Naive thymus-derived CD4-positive, alpha-beta T cell (primary cell): ENCODE results near the gene ZNF280D. TPM values are rescaled to one million over a fixed set of nuclear protein-coding genes. Genes with fewer than 3 reads are reported as not detected.

ENCODE experiments used
- ATAC-seq: fragments of 150-1000 bp; cut with Tn5 transposase; 2 replicates; pipeline ENCODE4 v1.10.0; 2021; ENCODE audit warnings: mild to moderate bottlenecking, moderate library complexity
- CTCF ChIA-PET: fragments of 350-600 bp; sonication (Branson Sonifier 250); formaldehyde crosslinking; loops from one replicate; lab custom pipeline; 2021; ENCODE audit warnings: antibody characterized with exemption; lab: Charles Lee
- POLR2A ChIA-PET: fragments of 350-600 bp; sonication (Branson Sonifier 250); formaldehyde crosslinking; loops from one replicate; lab custom pipeline; 2021; ENCODE audit warnings: antibody characterized with exemption, inconsistent platforms; lab: Charles Lee
- DNase-seq, 9 donors: peaks; one replicate each; pipeline versions ENCODE4 v3.0.0 to v3.0.0-alpha.2; 2020 to 2022; ENCODE audit warnings: mixed read lengths in 1 of 9
- H3K27ac ChIP-seq: one replicate; pipeline ENCODE4 v1.7.0; 2013; ENCODE audit warnings: mild to moderate bottlenecking, low read depth, low read length, moderate library complexity
- H3K27me3 ChIP-seq, 2 donors: one replicate each; pipeline ENCODE4 v1.7.0; 2013; ENCODE audit warnings: low read length in 2 of 2, mild to moderate bottlenecking in 2 of 2, moderate library complexity in 2 of 2; ENCODE audit not compliant: control insufficient read depth in 2 of 2, insufficient read depth in 2 of 2
- H3K36me3 ChIP-seq, 3 experiments: 1 replicate in 2 of 3; 2 replicates in 1 of 3; pipeline ENCODE4 v1.7.0; 2013; ENCODE audit warnings: low read length in 3 of 3, mild to moderate bottlenecking in 3 of 3, moderate library complexity in 1 of 3; ENCODE audit not compliant: insufficient read depth in 3 of 3, control insufficient read depth in 2 of 3
- H3K4me1 ChIP-seq, 2 donors: one replicate each; pipeline ENCODE4 v1.7.0; 2013; ENCODE audit warnings: low read length in 2 of 2, mild to moderate bottlenecking in 2 of 2, moderate library complexity in 1 of 2; ENCODE audit not compliant: control insufficient read depth in 2 of 2, insufficient read depth in 2 of 2
- H3K4me3 ChIP-seq: 2 replicates; pipeline ENCODE4 v1.7.0; 2013; ENCODE audit warnings: mild to moderate bottlenecking, low read length
- H3K9me3 ChIP-seq, 3 experiments: 1 replicate in 2 of 3; 2 replicates in 1 of 3; pipeline ENCODE4 v1.7.0; 2013; ENCODE audit warnings: low read length in 3 of 3; ENCODE audit not compliant: control insufficient read depth in 2 of 3
- H3K27ac Mint-ChIP-seq, 9 donors: one replicate each; pipeline ENCODE4 v1.8.0; 2020 to 2022; ENCODE audit warnings: mixed read lengths in 9 of 9, mild to moderate bottlenecking in 8 of 9, moderate library complexity in 5 of 9, inconsistent platforms in 2 of 9
- H3K27me3 Mint-ChIP-seq, 5 donors: one replicate each; pipeline ENCODE4 v1.8.0; 2021 to 2022; ENCODE audit warnings: mixed read lengths in 5 of 5, mild to moderate bottlenecking in 1 of 5
- H3K36me3 Mint-ChIP-seq, 5 donors: one replicate each; pipeline ENCODE4 v1.8.0; 2020 to 2022; ENCODE audit warnings: mixed read lengths in 5 of 5, mild to moderate bottlenecking in 3 of 5, inconsistent platforms in 1 of 5
- H3K4me1 Mint-ChIP-seq, 7 donors: one replicate each; pipeline ENCODE4 v1.8.0; 2020 to 2022; ENCODE audit warnings: mixed read lengths in 7 of 7, mild to moderate bottlenecking in 3 of 7, inconsistent platforms in 1 of 7
- H3K4me3 Mint-ChIP-seq, 10 donors: one replicate each; pipeline ENCODE4 v1.8.0; 2020 to 2022; ENCODE audit warnings: mild to moderate bottlenecking in 10 of 10, mixed read lengths in 10 of 10, moderate library complexity in 6 of 10, inconsistent platforms in 2 of 10
- H3K9me3 Mint-ChIP-seq, 11 donors: one replicate each; pipeline ENCODE4 v1.8.0; 2020 to 2022; ENCODE audit warnings: mixed read lengths in 11 of 11, mild to moderate bottlenecking in 4 of 11, inconsistent platforms in 1 of 11, moderate library complexity in 1 of 11
- intact Hi-C, 2 donors: fragments of 100-400 bp; cut with micrococcal nuclease; formaldehyde crosslinking; loops; one replicate each; pipeline ENCODE4 v1.15.1; 2023
- polyA plus RNA-seq, 2 donors: library from polyadenylated mRNA; unstranded; fragments of 300-500 nt; fragmentation: Illumina TruSeq; gene quantifications; one replicate each; pipeline ENCODE4 v1.2.3, GENCODE V29; 2021
- total RNA-seq, 6 experiments: library from RNA in 5 of 6; stranded (reverse) in 5 of 6; gene quantifications; 1 replicate in 5 of 6; 2 replicates in 1 of 6; pipeline ENCODE4 v1.2.3 and lab custom pipeline; 2021 to 2026

Gene ZNF280D
- total and polyA plus RNA-seq, 7 experiments from 2014 or later, result 9.3 to 59.0 (median 37.6) TPM

DNA sequence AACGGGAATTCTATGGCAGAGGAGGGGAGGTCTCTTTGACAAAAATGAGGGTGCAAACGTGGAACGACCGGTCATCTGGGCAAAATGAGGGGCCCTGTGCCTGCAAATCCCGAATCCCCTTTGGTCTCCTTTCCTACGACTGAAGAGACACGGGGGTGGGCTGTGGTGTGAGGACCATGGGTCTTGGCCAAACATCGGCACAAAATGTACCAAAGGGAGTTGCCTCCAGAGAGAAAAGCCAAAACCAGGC, 498 bp downstream of the ZNF280D start:
- intact Hi-C loops, result loop anchor here (1.0 to 10.0 kb wide), 12 partner anchors 32 to 974 kb away; partner anchors contain the start of genes POLR2M (in 2 of the 2), MNS1 (in 1 of the 2), RFX7 (in 1 of the 2) and TCF12 (in 1 of the 2)
- peaks cover 0 to 2% (median 0%) of the 10 kb centered on the region in 5 donors for H3K27me3 Mint-ChIP-seq
- no peak for ATAC-seq
- no peaks in the 10 kb centered on the region for H3K27me3 ChIP-seq
- peak overlapping the region; percentile 90 to 98 (median 95) for H3K27ac Mint-ChIP-seq
- H3K4me1 Mint-ChIP-seq, result peaks cover 25 to 46% (median 35%) of the 10 kb centered on the region in 7 donors
- ChIA-PET CTCF (no interaction called here), POLR2A (interaction anchor here (0.6 to 1.0 kb wide), 3 partner anchors 9 to 186 kb away, joined by 3 read pairs; partner anchors contain the start of gene TCF12)
- peaks cover 0 to 9% (median 0%) of the 10 kb centered on the region in 11 donors for H3K9me3 Mint-ChIP-seq
- peak overlapping the region; percentile 86 for H3K4me3 ChIP-seq
- peaks cover 0 to 22% (median 13%) of the 10 kb centered on the region in 5 donors for H3K36me3 Mint-ChIP-seq
- H3K9me3 ChIP-seq, result no peaks in the 10 kb centered on the region
- peak overlapping the region; percentile 92 to 99 (median 94) for H3K4me3 Mint-ChIP-seq
- no peak for DNase-seq
- peaks cover 23 to 25% of the 10 kb centered on the region in 2 donors for H3K4me1 ChIP-seq
- H3K27ac ChIP-seq, result peak overlapping the region; percentile 80
- H3K36me3 ChIP-seq, result no peaks in the 10 kb centered on the region

DNA sequence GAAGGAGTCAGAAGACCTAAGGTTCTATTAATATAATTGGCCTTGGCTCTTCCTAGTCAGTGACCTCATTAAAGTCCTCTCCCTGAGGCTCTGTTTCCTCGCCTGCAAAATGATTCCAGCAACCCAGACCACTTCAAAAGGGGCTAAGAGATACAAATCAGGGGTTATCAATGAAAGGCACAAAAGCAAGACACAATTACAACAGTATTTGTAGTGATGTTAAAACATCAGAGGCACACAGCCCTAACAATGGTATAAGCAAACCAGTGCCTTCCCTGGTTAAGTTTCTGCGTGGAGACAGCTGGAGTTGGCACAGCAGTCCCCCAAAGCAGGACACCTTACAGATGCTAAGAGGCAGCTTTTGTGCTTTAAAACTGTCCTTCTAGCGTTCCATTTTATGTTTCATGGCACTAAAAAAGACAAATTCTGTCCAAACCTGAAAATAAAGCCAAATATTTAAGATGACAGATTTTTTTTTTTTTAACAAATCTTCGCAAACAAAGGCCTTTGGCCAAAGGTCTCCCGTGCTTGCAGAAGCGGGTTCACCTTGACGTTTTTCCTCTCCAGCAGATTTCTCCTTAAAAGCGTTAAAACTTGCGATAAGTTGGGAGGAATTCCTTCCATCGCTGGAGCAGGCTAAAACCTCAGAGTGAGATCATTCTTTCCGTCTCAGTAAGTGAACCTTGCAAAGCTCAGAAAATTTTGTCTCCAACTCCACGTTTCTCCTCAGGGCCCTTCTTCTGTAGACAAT, 999 bp downstream of the ZNF280D start:
- H3K27ac ChIP-seq, result peak overlapping the region; percentile 80
- intact Hi-C loops, result loop anchor here (1.0 to 10.0 kb wide), 7 partner anchors 35 to 975 kb away; partner anchors contain the start of genes POLR2M (in 2 of the 2) and RFX7 (in 1 of the 2)
- Mint-ChIP-seq H3K4me1 (peaks cover 25 to 51% (median 37%) of the 10 kb centered on the region in 7 donors), H3K4me3 (peak overlapping the region; percentile 92 to 99 (median 94)), H3K9me3 (peaks cover 0 to 9% (median 0%) of the 10 kb centered on the region in 11 donors), H3K27ac (peak overlapping the region; percentile 90 to 98 (median 95)), H3K36me3 (peaks cover 0 to 26% (median 16%) of the 10 kb centered on the region in 5 donors), H3K27me3 (peaks cover 0 to 2% (median 0%) of the 10 kb centered on the region in 5 donors)
- no peaks in the 10 kb centered on the region for H3K36me3 ChIP-seq
- ChIA-PET POLR2A (interaction anchor here (0.6 to 0.7 kb wide), 4 partner anchors 8 to 1535 kb away, joined by 3 to 11 read pairs (median 6); no protein-coding TSS in a partner anchor), CTCF (no interaction called here)
- ATAC-seq, result no peak
- no peaks in the 10 kb centered on the region for H3K9me3 ChIP-seq
- H3K27me3 ChIP-seq, result no peaks in the 10 kb centered on the region
- peak overlapping the region; percentile 86 for H3K4me3 ChIP-seq
- H3K4me1 ChIP-seq, result peaks cover 23 to 25% of the 10 kb centered on the region in 2 donors
- DNase-seq, result peak in 4 of 9 donors; percentile 4 to 24 (median 7)

DNA sequence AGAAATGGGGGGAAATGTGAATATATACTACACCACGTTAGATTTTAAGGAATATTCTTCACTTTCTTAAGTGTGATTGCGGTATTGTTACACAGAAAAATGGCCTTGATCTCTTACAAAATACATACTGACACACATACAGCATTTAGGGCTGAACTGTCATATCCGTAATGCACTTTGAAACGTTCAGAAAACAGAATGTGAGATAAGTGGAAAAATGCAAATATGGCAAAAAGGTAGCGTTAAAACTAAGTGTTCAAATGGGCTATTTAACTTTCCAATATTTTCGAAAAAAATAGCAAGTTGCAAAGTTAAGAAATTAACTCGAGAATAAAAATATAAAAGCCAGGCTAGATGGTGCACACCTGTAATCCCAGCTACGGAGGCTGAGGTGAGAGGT, 1.8 kb downstream of the ZNF280D start:
- peak overlapping the region; percentile 80 for H3K27ac ChIP-seq
- H3K27ac Mint-ChIP-seq, result peak overlapping the region in 7 of 9 donors; percentile 40 to 98 (median 95)

DNA sequence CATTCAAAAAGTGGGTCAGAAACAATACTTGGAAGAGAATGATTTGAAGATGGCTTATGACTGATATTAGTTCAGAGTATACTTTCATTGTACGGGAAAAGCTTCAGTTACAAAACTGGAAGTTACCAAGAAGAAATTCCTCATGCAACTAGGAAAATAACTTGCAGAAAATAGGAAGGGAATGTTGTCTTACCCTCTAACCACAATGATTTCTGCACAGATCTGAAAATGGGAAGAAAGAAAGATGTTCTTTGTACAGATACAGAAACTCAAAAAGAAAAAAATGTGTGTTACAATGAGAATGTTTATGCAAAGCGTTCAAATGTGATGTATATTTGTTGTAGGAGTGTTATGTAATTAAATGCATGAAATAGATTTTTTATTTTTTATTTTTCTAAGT, 3.7 kb downstream of the ZNF280D start:
- Histone ChIP-seq H3K4me3 (no peak overlapping the region), H3K4me1 (peaks cover 23 to 40% of the 10 kb centered on the region in 2 donors), H3K36me3 (no peaks in the 10 kb centered on the region), H3K27me3 (no peaks in the 10 kb centered on the region), H3K9me3 (no peaks in the 10 kb centered on the region), H3K27ac (no peak overlapping the region)
- Mint-ChIP-seq H3K4me3 (peak overlapping the region in 3 of 10 donors; percentile 36 to 46 (median 42)), H3K4me1 (peaks cover 36 to 79% (median 60%) of the 10 kb centered on the region in 7 donors), H3K9me3 (peaks cover 0 to 2% (median 0%) of the 10 kb centered on the region in 11 donors), H3K27me3 (no peaks in the 10 kb centered on the region), H3K36me3 (peaks cover 0 to 33% (median 19%) of the 10 kb centered on the region in 5 donors), H3K27ac (peak overlapping the region in 2 of 9 donors; percentile 3 to 4)
- intact Hi-C loops, result no loop called here
- DNase-seq, result no peak
- ATAC-seq, result no peak
- ChIA-PET CTCF (no interaction called here), POLR2A (interaction anchor here (1.1 kb wide), 1 partner anchor 19 kb away, joined by 3 read pairs; no protein-coding TSS in a partner anchor)

More for the DNA sequence above, 1.8 kb downstream of the ZNF280D start:
- Histone ChIP-seq H3K9me3 (no peaks in the 10 kb centered on the region), H3K4me1 (peaks cover 23 to 28% of the 10 kb centered on the region in 2 donors), H3K4me3 (no peak overlapping the region), H3K36me3 (no peaks in the 10 kb centered on the region), H3K27me3 (no peaks in the 10 kb centered on the region)
- ChIA-PET POLR2A (interaction anchor here (0.7 kb wide), 1 partner anchor 269 kb away, joined by 11 read pairs; no protein-coding TSS in a partner anchor), CTCF (no interaction called here)
- Mint-ChIP-seq H3K4me1 (peaks cover 30 to 59% (median 41%) of the 10 kb centered on the region in 7 donors), H3K36me3 (peaks cover 0 to 33% (median 21%) of the 10 kb centered on the region in 5 donors), H3K27me3 (peaks cover 0 to 2% (median 0%) of the 10 kb centered on the region in 5 donors), H3K9me3 (peaks cover 0 to 9% (median 0%) of the 10 kb centered on the region in 11 donors), H3K4me3 (peak overlapping the region; percentile 92 to 99 (median 94))
- intact Hi-C loops, result loop anchor here (5.0 to 10.0 kb wide), 5 partner anchors 34 to 976 kb away; partner anchors contain the start of genes POLR2M (in 2 of the 2) and RFX7 (in 1 of the 2)
- DNase-seq, result no peak
- ATAC-seq, result no peak

DNA sequence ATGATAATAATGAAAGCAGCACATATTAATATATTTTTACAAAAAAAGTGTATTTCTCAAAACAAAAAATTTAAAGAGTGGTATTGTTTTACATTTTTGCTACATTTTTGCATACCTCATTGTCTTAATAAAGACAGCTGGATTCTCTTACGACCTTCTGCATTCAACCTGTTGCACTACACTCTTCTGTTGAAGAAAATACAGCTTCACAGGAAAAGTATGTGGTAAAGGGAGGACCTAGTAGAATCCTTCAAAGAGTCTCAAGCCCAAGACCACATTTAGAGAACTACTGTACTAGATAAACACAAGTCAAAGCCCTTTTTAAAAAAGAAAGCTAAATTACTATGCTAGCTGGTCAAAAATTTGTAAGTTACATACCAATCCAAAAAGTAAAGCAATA, 7.9 kb downstream of the ZNF280D start:
- DNase-seq, result peak in 6 of 9 donors; percentile 13 to 37 (median 22)
- CTCF ChIA-PET, result no interaction called here
- Histone ChIP-seq H3K36me3 (no peaks in the 10 kb centered on the region), H3K4me3 (no peak overlapping the region), H3K4me1 (peaks cover 0 to 17% of the 10 kb centered on the region in 2 donors), H3K27ac (no peak overlapping the region), H3K27me3 (no peaks in the 10 kb centered on the region), H3K9me3 (no peaks in the 10 kb centered on the region)
- POLR2A ChIA-PET, result interaction anchor here (1.2 kb wide), 1 partner anchor 8 kb away, joined by 3 read pairs; the partner anchor contains the start of gene ZNF280D
- Mint-ChIP-seq H3K27ac (peak overlapping the region in 6 of 9 donors; percentile 2 to 60 (median 28)), H3K27me3 (no peaks in the 10 kb centered on the region), H3K4me3 (peak overlapping the region in 9 of 10 donors; percentile 3 to 68 (median 53)), H3K4me1 (peaks cover 37 to 86% (median 72%) of the 10 kb centered on the region in 7 donors), H3K36me3 (peaks cover 3 to 53% (median 42%) of the 10 kb centered on the region in 5 donors), H3K9me3 (peaks cover 0 to 6% (median 0%) of the 10 kb centered on the region in 11 donors)
- intact Hi-C loops, result no loop called here
- ATAC-seq, result peak; percentile 44

DNA sequence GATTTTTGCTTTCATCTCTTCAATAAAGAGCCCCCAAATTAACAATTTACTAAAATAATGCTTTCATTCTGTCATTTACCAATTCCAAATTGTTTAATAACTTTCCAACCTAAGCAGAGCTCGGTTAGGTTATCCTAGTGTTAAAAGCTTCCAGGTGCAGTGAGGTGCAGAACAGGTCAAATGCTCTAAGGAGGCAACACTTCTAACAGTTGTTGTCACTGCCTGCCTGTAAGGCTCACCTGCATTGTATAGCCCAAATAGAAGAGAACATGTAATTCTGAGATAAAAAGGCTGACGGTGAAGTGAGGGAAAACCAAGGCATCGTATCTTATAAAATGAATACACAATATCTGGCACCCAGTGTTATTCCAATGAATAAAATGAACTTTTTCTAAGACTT, 9.1 kb downstream of the ZNF280D start:
- Histone ChIP-seq H3K36me3 (no peaks in the 10 kb centered on the region), H3K9me3 (no peaks in the 10 kb centered on the region), H3K4me1 (peaks cover 0 to 15% of the 10 kb centered on the region in 2 donors), H3K27me3 (no peaks in the 10 kb centered on the region), H3K27ac (no peak overlapping the region), H3K4me3 (no peak overlapping the region)
- ChIA-PET POLR2A (interaction anchor here (1.2 kb wide), 2 partner anchors 8 to 9 kb away, joined by 3 read pairs; partner anchors contain the start of gene ZNF280D), CTCF (no interaction called here)
- Mint-ChIP-seq H3K9me3 (peaks cover 0 to 6% (median 0%) of the 10 kb centered on the region in 11 donors), H3K27me3 (no peaks in the 10 kb centered on the region), H3K4me1 (peaks cover 40 to 87% (median 77%) of the 10 kb centered on the region in 7 donors), H3K4me3 (peak overlapping the region in 5 of 10 donors; percentile 0 to 68 (median 10)), H3K36me3 (peaks cover 3 to 59% (median 39%) of the 10 kb centered on the region in 5 donors), H3K27ac (peak overlapping the region in 4 of 9 donors; percentile 15 to 65 (median 35))
- DNase-seq, result no peak
- ATAC-seq, result no peak
- intact Hi-C loops, result no loop called here
